HG03039 (cell line): ENCODE results near the gene FBXW7.
"Not testable (repeated sequence)": the region's sequence is repeated elsewhere in the genome, so short reads cannot be mapped to it uniquely, and the experiment has no call there.

ENCODE experiments used
- ATAC-seq: cut with Tn5 transposase; IDR thresholded peaks from one replicate; pipeline ENCODE4 v1.9.1; 2021; ENCODE audit warnings: mild to moderate bottlenecking, moderate library complexity; ENCODE audit not compliant: unreplicated experiment

Gene FBXW7

DNA sequence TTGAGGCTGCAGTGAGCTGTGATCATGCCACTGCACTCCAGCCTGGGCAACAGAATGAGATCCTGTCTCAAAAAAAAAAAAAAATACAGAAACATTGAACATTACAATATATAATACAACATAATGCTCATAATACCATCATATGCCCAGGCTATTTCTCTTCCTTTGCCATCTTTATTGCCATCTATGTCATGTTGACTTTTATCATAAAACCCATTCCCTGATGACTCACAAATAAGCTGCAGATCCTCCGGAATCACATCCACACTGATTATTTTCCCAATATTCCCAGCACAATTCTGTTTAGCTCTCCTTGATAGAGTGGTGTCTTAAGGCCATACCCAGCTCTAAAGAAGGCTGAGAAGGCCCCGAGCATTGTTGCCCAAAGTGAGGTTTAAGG lies 9.2 kb upstream of the FBXW7 start:
- ATAC-seq, result no peak

DNA sequence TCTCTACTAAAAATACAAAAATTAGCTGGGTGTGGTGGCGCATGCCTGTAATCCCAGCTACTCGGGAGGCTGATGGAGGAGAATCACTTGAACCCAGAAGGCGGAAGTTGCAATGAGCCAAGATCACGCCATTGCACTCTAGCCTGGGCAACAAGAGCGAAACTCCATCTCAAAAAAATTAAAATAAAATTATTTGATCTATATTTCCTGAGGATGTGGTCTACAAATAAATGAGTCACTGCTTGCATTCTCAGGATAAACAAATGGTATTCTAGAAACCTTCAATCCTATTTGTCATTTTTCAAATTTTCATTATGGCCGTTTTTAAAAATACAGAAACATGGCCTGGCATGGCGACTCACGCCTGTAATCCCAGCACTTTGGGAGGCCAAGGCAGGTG lies 8.6 kb upstream of the FBXW7 start:
- ATAC-seq, result not testable (repeated sequence)

DNA sequence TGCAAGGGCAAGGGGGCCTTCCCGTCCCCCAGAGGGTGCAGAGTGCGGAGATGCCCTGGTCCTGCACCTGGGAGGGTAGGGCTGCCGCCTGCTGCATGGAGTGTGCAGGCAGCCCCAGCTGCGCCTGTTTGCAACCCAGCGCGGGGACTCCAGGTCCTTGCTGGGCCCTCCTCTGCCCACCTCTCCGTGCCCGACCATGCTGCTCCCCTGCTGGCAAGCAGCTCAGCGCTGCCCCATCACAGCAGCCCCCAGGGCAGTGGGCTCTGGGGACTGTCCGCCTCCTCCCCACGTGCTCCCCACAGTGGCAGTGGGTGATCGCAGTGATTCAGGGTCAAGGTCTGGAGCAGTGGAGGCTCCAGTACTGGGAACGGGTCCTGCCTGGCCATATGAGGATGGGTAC lies 5.0 kb upstream of the FBXW7 start:
- no peak for ATAC-seq

DNA sequence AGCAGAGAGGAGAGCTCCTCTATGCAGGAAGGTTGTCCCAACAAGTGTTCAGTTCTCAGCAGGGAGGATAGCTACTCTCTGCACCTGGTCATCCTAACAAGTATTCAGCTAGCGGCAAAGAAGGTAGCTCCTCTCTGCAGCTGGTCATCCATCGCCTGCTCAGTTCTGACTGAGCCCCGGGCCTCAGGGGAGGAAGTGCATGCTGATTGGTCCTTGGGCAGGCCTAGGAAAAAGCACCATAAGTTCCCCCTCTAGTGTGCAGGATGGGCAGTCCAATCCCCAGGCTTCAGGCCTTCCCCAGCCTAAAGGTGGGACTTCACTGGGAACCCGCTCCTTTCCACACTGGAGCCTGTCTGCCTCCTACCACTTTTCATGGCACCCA lies 4.4 kb upstream of the FBXW7 start:
- peak; percentile 31 for ATAC-seq

DNA sequence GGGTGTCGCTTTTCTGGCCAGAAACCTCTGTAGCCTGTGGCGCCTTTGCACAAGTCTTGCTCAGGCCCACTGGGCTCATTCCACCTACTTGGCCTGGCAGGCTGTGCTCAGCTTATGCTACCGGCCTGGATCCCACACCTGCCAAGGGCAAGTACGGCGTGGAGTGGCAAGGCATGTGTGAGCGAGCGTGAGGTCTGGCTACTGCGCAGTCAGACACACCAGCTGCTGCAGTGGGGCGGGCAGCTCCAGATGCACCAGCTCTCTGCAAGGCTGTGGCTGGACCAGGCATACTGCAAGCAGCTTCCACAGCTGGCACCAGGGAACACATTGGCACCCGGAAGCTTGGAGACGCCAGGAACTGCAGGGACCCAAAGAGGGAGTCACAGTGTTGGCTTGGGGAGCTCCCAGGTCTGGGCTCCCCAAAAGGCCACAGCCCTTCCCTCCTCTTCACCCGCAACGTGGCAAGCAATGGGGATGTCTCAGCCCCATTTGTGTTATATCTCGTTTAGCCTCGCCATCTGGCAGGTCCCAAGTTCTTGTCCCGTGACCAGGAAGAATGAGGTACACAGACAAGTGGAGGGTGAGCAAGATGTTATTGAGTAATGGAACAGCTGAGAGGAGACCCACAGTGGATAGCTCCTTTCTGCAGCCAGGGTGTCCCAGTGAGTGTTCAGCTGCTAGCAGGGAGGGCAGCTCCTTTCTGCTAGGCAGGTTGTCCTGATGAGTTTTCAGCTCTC lies 3.8 kb upstream of the FBXW7 start:
- no peak for ATAC-seq

DNA sequence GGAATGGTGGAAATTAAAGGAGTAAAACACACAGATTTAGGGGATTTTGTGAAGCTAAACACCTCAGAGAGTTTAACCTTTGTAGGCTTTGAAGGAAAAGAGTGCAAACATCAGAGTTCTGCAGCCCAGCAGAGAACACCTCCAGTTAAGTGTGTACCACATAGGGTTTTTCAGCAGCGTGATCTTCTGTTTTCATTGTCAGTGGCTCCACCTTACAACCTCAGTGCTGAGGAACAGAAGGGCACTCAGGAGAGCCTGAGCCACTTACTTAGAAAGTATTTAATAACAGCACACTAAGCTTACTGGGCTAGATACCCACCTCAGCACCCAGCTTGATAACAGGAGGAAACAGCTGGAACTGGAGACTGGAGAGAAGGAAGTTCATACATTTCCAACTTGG lies 2.0 kb upstream of the FBXW7 start:
- ATAC-seq, result no peak

DNA sequence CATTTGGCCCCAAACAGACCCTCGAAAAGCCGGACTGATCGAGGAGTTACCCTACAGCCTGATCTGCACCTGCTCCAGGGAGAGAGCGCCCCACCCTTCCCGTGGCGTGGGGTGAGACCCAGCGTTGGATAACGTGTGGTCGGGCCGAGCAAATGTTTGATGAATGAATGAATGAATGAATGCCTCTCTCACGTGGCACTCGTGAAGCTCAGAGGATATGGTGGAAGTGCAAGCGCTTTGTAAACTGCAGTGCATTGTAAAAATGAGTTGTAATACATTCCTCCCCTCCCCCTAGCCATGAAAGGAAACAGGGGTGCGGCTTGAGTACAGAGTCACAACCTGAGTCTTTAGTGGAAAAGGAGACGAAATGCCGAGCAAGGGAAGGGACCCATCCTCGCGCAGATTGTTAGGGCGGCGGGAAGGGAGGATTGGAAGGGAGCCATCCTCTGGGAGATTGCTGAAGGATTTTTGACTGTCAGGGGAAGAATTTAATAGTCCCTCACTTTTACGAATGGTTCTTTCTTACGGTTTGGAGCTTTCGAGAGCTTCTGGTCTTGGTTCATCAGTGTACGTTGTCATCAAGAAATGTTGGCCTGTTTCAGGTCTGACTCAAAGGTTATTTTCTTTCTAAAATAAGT lies 772 bp upstream of the FBXW7 start:
- ATAC-seq, result peak; percentile 24

DNA sequence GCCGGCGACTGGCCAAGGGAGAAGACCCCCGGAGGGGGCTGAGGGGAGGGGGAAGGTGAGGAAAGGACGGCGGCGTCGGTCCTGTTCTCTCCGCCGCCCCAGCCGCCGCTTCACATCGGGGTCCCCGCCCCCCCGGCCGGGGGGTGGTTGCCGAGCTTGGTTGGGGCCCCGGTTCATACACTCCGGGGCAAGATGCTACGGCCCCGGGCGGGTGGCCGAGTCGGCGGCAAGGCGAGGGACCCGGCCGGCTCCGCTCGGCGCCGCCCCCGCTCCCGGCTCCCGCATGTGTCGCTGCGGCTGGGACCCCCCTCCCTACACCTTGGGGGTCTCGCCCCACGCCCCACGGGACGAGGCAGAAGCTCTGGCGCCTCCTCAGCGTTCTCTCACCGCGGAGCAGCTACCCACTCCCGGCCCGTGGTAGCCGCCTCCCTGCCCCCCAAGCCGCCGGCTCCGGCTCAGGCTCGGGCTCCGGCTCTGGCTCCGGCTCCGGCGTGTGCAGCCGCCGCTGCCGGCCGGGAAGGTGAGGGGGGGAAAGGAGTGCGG lies 461 bp downstream of the FBXW7 start:
- ATAC-seq, result peak; percentile 4

DNA sequence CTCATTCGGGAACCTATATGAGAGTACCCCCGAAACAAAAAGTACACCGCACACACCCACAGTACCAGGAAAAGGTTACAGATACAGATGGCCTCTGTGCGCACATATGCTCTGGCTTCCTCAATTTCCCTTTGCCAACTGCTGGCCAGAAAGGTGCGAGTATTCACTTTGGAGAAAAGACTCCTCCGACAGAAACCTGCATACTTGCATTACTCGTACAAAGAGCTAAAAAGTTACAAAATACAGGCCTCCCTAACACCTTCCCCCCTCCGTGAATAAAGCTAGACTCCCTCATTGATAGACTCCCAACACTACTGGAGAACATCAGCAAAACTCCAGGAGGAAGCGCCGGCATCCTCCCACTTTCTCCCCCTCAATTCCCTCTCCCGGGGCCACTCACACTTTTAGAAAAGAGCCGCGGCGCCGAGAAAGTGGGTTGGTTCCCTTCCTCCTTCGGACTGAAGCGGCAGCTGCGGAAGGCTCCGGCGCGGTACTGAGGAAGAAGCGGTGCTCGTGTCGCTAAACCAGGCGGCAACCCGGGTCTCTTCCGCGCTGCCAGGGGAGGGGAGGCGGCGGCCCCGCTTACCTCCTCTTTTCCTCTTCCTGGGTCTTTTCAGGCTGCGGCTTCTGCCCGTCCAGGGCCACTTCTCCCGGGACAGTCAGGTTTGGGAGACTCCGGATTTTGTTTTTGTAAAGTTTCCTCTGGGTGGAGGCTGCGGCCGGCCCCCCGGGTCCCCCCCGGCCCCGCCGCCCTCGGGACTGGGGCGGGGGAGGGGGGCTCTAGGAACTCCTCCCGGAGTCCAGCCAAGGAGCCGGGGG lies 1.1 kb downstream of the FBXW7 start:
- no peak for ATAC-seq

DNA sequence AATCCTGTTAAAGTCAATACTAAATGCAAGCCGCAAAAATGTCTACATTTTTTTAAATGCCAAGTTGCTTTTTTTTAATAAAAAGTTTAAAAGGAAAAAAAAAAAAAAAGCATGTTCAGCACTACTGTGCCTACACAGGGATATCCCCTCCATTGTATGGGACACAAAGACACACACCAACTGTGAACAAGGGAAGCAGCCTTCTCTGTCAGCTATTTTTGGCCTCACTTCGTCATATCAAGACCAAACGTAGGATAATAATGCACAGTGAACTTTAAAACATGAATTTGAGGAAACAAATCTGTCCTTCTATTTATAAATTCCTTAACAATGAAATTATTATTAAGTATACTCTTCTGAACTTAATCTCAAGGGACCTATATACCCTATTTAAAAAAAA lies 4.4 kb downstream of the FBXW7 start:
- ATAC-seq, result no peak

DNA sequence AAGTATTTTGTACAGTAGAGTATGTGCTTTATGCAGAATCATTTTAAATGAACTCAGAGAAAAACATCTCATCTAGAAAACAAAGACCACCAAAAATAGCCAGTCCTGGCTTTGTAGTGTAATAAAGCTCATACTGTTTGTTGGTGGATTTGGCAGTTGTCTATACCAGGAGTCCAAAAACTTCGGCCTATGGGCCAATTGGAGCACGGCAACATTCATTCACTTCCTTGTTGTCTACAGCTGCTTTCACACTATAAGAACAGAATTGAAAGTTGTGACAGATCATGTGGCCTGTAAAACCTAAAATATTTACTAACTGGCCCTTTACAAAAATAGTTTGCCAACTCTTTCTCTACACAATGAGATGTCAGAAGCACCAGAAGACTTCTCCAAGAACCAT lies 5.3 kb downstream of the FBXW7 start:
- ATAC-seq, result no peak

DNA sequence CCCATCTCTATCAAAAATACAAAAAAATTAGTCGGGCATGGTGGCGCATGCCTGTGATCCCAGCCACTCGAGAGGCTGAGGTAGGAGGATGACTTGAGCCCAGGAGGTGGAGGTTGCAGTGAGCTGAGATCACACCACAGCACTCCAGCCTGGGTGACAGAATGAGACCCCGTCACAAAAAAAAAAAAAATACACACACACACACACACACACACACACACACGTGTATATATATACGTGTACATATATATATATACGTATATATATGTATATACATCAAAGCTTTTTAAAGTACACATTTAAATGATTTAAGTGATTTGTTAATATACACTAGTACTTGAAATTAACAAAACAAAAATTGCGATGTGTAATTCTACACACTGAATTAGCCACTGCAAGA lies 6.0 kb downstream of the FBXW7 start:
- no peak for ATAC-seq

DNA sequence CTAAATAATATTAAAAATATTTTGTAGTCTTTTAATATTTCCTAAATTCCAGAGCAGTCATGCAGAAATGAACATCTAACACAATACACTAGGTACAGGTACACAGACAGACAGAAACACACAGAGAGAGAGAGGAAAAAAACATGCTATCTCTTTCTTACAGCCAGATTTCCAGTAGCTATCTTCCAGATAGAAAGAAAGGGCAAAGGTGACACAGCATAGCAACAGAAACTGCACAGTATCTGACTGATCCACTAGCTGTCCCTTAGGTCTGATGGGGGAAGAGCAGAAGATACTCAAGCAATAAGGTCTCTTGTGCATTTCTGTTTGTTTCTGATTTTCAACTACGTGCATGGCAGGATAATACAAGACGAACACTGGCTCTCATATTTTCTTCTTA lies 7.8 kb downstream of the FBXW7 start:
- ATAC-seq, result no peak

DNA sequence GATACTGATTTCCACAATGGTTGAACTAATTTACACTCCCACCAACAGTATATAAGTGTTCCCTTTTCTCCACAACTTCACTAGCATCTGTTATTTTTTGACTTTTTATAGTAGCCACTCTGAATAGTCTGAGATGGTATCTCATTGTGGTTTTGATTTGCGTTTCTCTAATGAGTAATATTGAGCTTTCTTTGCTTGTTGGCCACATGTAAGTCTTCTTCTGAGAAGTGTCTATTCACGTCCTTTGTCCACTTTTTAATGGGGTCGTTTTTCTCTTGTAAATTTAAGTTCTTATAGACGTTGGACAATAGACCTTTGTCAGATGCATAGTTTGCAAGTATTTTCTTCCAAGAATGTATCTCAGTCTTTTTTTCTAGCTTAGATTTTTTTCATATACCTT lies 10.0 kb downstream of the FBXW7 start:
- ATAC-seq, result no peak

DNA sequence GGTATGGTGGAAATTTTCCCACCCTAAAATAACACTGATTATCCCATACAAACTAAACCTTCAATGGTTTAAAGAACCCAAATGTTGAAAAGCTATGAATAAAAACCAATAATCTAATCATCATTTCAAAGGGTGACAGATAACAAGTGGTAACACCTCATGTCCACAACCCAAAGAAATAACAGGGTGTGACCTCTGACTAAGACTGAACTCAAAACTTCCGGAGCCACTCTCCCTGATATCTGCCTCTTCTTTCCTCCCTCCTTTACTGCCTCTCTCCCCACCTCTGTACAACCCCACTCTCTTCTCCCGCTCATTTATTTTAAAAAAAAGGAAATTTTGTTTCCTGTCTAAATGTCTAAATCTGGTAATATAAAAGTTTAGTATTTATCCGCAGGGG lies 11.5 kb downstream of the FBXW7 start:
- ATAC-seq, result no peak

DNA sequence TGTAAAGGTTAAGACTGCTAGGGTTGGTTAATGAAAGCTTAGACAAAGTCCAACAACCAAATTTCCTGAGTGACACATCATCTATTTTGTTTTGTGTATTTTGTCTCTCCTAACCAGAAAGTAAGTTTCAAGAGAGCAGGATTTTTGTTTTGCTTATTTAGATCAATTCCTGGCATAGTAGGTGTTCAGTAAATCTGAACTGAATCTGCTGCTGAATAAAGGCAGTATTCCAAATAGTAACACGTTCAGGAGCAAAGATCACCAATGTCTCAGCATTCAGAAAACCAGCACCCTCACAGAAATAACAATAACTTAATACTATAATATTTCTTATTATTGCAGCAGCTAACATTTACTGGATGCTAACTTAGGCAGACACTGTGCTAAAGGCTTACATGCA lies 12.2 kb downstream of the FBXW7 start:
- ATAC-seq, result no peak

DNA sequence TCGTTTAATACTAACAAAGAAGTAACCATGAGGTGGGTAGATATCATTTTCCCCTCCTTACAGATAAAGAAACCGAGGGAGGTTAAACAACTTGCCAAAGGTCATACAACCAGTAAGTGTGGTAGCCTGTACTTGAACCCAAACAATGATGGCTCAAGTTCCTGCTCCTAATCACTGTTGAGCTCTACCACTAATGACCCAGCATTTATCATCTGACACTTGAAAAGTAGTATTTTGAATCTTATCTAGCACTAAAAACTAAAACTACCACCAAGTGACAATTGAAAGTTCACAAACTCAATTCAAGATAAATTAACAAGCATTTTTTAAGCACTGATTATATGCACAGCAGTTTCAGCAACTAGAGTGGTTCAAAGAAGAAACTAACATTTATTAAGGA lies 13.1 kb downstream of the FBXW7 start:
- ATAC-seq, result no peak

DNA sequence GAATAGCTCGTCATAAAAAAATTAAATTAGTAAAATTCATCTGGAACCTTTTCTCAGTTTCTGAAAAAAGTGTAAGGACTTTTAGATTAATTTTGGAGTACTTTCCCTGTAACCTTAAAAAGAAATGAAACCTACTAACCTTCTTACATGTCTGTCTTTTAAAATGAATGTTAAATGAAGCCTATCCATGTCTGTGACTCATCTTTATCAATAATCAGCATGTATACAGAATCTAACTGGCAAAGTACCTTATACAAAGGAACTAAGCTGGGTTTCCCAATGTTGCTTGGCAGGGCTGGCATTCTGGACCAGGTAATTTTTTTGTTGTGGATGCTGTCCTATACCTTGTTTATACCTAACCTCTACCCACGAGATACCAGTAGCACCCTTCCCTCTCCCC lies 13.6 kb downstream of the FBXW7 start:
- no peak for ATAC-seq

DNA sequence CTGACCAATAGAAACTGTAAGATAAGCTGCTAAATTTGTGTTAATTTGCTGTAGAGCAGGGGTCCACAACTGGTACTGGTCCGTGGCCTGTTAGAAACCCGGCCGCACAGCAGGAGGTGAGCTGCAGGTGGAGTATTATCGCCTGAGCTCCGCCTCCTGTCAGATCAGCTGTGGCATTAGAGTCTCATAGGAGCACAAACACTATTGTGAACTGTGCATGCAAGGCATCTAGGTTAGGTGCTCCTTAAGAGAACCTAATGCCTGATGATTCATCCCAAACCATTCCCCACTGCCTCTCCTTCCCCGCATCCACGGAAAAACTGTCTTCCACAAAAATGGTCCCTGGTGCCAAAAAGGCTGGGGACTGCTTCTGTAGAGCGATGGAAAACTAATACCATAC lies 19.7 kb downstream of the FBXW7 start:
- no peak for ATAC-seq

DNA sequence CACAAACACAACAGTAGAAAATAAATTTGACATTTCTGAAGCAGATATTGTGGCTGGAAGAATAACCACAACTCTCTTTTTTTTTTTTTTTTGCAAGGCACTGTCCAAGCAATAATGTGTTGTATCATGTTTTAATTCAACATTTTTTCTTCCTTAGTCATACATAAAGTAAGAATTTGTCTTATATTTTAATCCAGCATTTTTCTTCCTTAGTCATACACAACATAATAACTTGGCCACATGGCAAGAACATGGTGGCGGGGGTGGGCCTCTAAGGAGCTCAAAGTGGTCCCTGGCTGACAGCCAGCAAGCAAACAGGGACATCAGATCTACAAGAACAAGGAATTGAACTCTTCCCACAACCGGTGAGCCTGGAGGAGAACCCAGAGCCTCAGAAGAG lies 20.2 kb downstream of the FBXW7 start:
- no peak for ATAC-seq

DNA sequence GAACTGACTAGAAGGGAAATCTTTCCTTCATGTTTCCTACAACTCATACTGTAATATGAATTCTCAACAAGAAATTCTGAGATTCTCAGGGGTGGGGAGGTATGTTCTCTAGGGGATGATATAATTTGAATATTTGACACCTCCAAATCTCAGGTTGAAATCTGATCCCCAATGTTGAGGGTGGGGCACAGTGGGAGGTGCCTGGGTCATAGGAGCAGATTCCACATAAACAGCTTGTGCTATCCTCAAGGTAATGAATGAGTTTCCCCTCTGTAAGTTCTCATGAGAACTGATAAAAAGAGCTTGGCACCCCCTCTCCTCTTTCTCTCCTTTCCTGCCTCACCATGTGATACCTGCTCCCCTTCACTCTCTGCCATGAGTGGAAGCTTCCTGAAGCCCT lies 21.5 kb downstream of the FBXW7 start:
- no peak for ATAC-seq

DNA sequence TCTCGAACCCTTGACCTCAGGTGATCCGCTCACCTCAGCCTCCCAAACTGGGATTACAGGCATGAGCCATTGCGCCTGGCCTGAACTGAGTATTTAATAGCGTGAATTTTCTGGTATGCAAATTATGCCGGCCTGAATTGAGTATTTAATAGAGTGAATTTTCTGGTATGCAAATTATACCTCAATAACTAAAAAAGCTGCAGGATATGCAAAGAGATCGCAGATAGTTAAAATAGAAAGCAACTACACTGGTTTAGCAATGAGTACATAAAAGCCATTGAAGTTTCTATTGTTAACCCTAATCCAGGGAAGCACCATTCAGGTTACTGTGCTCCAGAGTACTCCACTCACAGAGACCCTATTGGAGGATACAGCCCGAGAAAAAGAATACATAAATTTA lies 22.8 kb downstream of the FBXW7 start:
- ATAC-seq, result no peak
